HepG2 (cell line): ENCODE results near the gene HNRNPH2. TPM values are rescaled to one million over a fixed set of nuclear protein-coding genes. Genes with fewer than 3 reads are reported as not detected.

Experiments used
- ATF7 ChIP-seq, 2 experiments: fragments of 450-650 bp in 1 of 2; sonication (generic) in 1 of 2; formaldehyde crosslinking in 1 of 2; IDR thresholded peaks; 2 replicates each; pipeline versions ENCODE4 v1.4.0 to v1.6.1; 2016 to 2020; ENCODE audit warnings: antibody characterized with exemption in 1 of 2, mild to moderate bottlenecking in 1 of 2, missing genetic modification reagents in 1 of 2
- MED8 ChIP-seq: sonication (generic); formaldehyde crosslinking; IDR thresholded peaks from 2 replicates; pipeline ENCODE4 v1.8.1; 2023; ENCODE audit warnings: mild to moderate bottlenecking, missing genetic modification reagents; ENCODE audit not compliant: insufficient replicate concordance
- PLRG1 ChIP-seq: fragments of 450-650 bp; conservative IDR thresholded peaks from 2 replicates; pipeline ENCODE4 v1.6.1; 2016
- RBFOX2 ChIP-seq: fragments of 200-400 bp; formaldehyde crosslinking; IDR thresholded peaks from 2 replicates; pipeline ENCODE4 v1.6.1; 2017; ENCODE audit warnings: low read depth, mild to moderate bottlenecking, low read length
- SIX1 ChIP-seq: sonication (generic); formaldehyde crosslinking; IDR thresholded peaks from 2 replicates; pipeline ENCODE4 v1.4.0; 2020; ENCODE audit warnings: missing genetic modification reagents, borderline replicate concordance
- TCF12 ChIP-seq, 2 experiments: fragments of 450-650 bp in 1 of 2; sonication (generic) in 1 of 2; formaldehyde crosslinking in 1 of 2; IDR thresholded peaks; 2 replicates each; pipeline versions ENCODE4 v1.6.1 to v1.8.0; 2017 to 2022; ENCODE audit warnings: antibody characterized with exemption in 1 of 2, mild to moderate bottlenecking in 1 of 2, missing genetic modification reagents in 1 of 2, moderate library complexity in 1 of 2
- ZNF207 ChIP-seq: fragments of 450-650 bp; IDR thresholded peaks from 2 replicates; pipeline ENCODE4 v1.6.1; 2016; ENCODE audit warnings: antibody characterized with exemption, borderline replicate concordance
- ZNF563 ChIP-seq: sonication (generic); formaldehyde crosslinking; IDR thresholded peaks from 2 replicates; pipeline ENCODE4 v1.8.0; 2022; ENCODE audit warnings: mild to moderate bottlenecking, moderate library complexity, missing genetic modification reagents
- ZNF607 ChIP-seq: sonication (generic); formaldehyde crosslinking; IDR thresholded peaks from 2 replicates; pipeline ENCODE4 v1.5.1; 2020; ENCODE audit warnings: missing genetic modification reagents, mild to moderate bottlenecking, borderline replicate concordance
- ZNF660 ChIP-seq: sonication (generic); formaldehyde crosslinking; IDR thresholded peaks from 2 replicates; pipeline ENCODE4 v1.5.1; 2020; ENCODE audit warnings: mild to moderate bottlenecking, low read depth, missing genetic modification reagents, borderline replicate concordance
- ZSCAN20 ChIP-seq: sonication (generic); formaldehyde crosslinking; IDR thresholded peaks from 2 replicates; pipeline ENCODE4 v1.4.0; 2020; ENCODE audit warnings: missing genetic modification reagents, mild to moderate bottlenecking, borderline replicate concordance
- ZSCAN30 ChIP-seq: sonication (generic); formaldehyde crosslinking; IDR thresholded peaks from 2 replicates; pipeline ENCODE4 v1.5.0; 2020; ENCODE audit warnings: mild to moderate bottlenecking, missing genetic modification reagents
- polyA plus RNA-seq, 8 experiments: library from polyadenylated mRNA; depleted of rRNA in 3 of 8; stranded (reverse) in 7 of 8; unstranded in 1 of 8; fragments of >200 nt; fragmentation: Illumina TruSeq in 4 of 8; extraction: Trizol in 4 of 8; gene quantifications; 2 replicates each; pipeline versions ENCODE4 v1.2.1 to v1.2.3, GENCODE V29; 2011 to 2016; ENCODE audit warnings: low read depth in 4 of 8, missing spikeins in 1 of 8, mixed read lengths in 1 of 8; ENCODE audit not compliant: insufficient read depth in 1 of 8
- total RNA-seq, 5 experiments: library from RNA; depleted of rRNA; stranded (reverse); fragments of >200 nt; fragmentation: Illumina TruSeq; extraction: Trizol; gene quantifications; 2 replicates each; pipeline ENCODE4 v1.2.3, GENCODE V29; 2016; ENCODE audit warnings: low read depth in 1 of 5
- TF ChIP-seq, protein P1 (sequence below): sonication (generic); formaldehyde crosslinking; IDR thresholded peaks from 2 replicates; pipeline ENCODE4 v1.4.0; 2020; ENCODE audit warnings: missing genetic modification reagents
- TF ChIP-seq, protein P2 (sequence below): IDR thresholded peaks from 2 replicates; pipeline ENCODE4 v1.6.1; 2016; ENCODE audit warnings: low read depth
- TF ChIP-seq, protein P3 (sequence below): sonication (generic); formaldehyde crosslinking; IDR thresholded peaks from 2 replicates; pipeline ENCODE4 v1.8.1; 2022; ENCODE audit warnings: mild to moderate bottlenecking, missing genetic modification reagents
- TF ChIP-seq, protein P4 (sequence below): sonication (generic); formaldehyde crosslinking; IDR thresholded peaks from 2 replicates; pipeline ENCODE4 v1.5.0; 2020; ENCODE audit warnings: mild to moderate bottlenecking, missing genetic modification reagents
- TF ChIP-seq, protein P5 (sequence below): sonication (generic); formaldehyde crosslinking; IDR thresholded peaks from 2 replicates; pipeline ENCODE4 v1.5.0; 2020; ENCODE audit warnings: missing genetic modification reagents
- TF ChIP-seq, protein P6 (sequence below): sonication (generic); formaldehyde crosslinking; IDR thresholded peaks from 2 replicates; pipeline ENCODE4 v1.4.0; 2020; ENCODE audit warnings: missing genetic modification reagents

Gene HNRNPH2
- total and polyA plus RNA-seq, 2 of the 13 experiments (the other 11 are each of a cell fraction or from before 2014, with no cell fraction given) = 23.8 to 56.9 TPM

DNA sequence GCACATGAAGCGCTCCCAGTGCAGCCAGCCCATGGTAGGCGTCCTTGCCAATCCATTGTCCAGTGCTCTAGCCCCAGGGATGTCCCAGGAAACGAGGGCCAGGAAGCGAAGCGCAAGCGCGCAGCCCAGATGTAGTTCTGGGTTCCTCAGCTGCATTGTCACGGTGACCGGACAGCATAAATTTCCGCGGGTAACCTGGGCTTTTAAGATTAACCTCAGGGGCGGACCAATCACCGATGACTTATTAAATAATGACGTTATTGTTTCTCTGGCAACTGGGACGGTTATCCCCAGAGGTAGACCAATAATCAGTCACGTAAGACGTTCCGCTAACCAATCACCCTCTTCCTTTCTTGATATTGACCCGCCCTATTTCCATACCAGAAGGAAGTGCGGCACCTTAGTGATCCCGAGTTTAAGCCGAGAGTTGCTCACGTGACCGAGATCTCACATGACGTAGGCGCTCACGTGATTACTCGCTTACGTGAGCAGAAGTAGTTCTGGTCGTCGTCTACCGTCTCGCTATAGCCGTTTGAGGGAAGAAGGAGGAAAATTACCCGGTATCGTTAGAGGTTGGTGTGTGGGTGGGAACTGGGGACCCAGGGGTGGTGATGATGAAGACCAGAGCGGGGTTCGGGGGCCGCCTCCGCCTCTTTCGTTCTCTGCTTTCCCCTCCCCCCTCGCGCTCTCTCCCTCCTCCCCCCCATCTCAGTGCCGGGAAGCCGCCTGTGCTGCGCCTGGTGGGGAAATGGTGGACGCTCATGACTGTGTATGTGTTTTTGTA lies at the start of gene HNRNPH2, which contains the start of gene GLA (continued):
- peak; percentile 88 for TF ChIP-seq ATF7 (IDR thresholded peaks at IDR 0.05)
- TF ChIP-seq ATF7 (CRISPR knock-in tag; IDR thresholded peaks at IDR 0.05) = 0 out of 2 replicates have a peak, but pooled peaks have one; percentile 34
- TF ChIP-seq, protein P1, sequence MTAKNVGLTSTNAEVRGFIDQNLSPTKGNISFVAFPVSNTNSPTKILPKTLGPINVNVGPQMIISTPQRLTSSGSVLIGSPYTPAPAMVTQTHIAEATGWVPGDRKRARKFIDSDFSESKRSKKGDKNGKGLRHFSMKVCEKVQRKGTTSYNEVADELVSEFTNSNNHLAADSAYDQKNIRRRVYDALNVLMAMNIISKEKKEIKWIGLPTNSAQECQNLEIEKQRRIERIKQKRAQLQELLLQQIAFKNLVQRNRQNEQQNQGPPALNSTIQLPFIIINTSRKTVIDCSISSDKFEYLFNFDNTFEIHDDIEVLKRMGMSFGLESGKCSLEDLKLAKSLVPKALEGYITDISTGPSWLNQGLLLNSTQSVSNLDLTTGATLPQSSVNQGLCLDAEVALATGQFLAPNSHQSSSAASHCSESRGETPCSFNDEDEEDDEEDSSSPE (CRISPR knock-in tag) = no peak; the same call in 1 of the 2 replicates
- no peak for TF ChIP-seq ZNF660 (CRISPR knock-in tag)
- TF ChIP-seq, protein P2, sequence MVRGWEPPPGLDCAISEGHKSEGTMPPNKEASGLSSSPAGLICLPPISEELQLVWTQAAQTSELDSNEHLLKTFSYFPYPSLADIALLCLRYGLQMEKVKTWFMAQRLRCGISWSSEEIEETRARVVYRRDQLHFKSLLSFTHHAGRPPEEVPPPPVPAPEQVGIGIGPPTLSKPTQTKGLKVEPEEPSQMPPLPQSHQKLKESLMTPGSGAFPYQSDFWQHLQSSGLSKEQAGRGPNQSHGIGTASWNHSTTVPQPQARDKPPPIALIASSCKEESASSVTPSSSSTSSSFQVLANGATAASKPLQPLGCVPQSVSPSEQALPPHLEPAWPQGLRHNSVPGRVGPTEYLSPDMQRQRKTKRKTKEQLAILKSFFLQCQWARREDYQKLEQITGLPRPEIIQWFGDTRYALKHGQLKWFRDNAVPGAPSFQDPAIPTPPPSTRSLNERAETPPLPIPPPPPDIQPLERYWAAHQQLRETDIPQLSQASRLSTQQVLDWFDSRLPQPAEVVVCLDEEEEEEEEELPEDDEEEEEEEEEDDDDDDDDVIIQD (CRISPR knock-in tag) = no peak; the same call in 1 of the 2 replicates
- TF ChIP-seq, protein P3, sequence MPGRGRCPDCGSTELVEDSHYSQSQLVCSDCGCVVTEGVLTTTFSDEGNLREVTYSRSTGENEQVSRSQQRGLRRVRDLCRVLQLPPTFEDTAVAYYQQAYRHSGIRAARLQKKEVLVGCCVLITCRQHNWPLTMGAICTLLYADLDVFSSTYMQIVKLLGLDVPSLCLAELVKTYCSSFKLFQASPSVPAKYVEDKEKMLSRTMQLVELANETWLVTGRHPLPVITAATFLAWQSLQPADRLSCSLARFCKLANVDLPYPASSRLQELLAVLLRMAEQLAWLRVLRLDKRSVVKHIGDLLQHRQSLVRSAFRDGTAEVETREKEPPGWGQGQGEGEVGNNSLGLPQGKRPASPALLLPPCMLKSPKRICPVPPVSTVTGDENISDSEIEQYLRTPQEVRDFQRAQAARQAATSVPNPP = no peak
- TF ChIP-seq, protein P4, sequence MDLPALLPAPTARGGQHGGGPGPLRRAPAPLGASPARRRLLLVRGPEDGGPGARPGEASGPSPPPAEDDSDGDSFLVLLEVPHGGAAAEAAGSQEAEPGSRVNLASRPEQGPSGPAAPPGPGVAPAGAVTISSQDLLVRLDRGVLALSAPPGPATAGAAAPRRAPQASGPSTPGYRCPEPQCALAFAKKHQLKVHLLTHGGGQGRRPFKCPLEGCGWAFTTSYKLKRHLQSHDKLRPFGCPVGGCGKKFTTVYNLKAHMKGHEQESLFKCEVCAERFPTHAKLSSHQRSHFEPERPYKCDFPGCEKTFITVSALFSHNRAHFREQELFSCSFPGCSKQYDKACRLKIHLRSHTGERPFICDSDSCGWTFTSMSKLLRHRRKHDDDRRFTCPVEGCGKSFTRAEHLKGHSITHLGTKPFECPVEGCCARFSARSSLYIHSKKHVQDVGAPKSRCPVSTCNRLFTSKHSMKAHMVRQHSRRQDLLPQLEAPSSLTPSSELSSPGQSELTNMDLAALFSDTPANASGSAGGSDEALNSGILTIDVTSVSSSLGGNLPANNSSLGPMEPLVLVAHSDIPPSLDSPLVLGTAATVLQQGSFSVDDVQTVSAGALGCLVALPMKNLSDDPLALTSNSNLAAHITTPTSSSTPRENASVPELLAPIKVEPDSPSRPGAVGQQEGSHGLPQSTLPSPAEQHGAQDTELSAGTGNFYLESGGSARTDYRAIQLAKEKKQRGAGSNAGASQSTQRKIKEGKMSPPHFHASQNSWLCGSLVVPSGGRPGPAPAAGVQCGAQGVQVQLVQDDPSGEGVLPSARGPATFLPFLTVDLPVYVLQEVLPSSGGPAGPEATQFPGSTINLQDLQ (CRISPR knock-in tag) = no peak
- no peak for TF ChIP-seq ZSCAN20
- TF ChIP-seq, protein P5, sequence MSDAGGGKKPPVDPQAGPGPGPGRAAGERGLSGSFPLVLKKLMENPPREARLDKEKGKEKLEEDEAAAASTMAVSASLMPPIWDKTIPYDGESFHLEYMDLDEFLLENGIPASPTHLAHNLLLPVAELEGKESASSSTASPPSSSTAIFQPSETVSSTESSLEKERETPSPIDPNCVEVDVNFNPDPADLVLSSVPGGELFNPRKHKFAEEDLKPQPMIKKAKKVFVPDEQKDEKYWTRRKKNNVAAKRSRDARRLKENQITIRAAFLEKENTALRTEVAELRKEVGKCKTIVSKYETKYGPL = no peak
- TF ChIP-seq, protein P6, sequence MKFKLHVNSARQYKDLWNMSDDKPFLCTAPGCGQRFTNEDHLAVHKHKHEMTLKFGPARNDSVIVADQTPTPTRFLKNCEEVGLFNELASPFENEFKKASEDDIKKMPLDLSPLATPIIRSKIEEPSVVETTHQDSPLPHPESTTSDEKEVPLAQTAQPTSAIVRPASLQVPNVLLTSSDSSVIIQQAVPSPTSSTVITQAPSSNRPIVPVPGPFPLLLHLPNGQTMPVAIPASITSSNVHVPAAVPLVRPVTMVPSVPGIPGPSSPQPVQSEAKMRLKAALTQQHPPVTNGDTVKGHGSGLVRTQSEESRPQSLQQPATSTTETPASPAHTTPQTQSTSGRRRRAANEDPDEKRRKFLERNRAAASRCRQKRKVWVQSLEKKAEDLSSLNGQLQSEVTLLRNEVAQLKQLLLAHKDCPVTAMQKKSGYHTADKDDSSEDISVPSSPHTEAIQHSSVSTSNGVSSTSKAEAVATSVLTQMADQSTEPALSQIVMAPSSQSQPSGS (CRISPR knock-in tag) = no peak; the same call in 1 of the 2 replicates
- no peak for TF ChIP-seq MED8 (CRISPR knock-in tag)
- TF ChIP-seq ZNF607 (CRISPR knock-in tag) = no peak
- TF ChIP-seq PLRG1 = no peak
- TF ChIP-seq ZNF563 = no peak
- TF ChIP-seq TCF12 (IDR thresholded peaks at IDR 0.05) = no peak
- no peak for TF ChIP-seq TCF12 (CRISPR knock-in tag; IDR thresholded peaks at IDR 0.05)
- TF ChIP-seq SIX1 (CRISPR knock-in tag) = no peak
- TF ChIP-seq ZNF207 = no peak
- no peak for TF ChIP-seq ZSCAN30 (CRISPR knock-in tag)
- TF ChIP-seq RBFOX2 = peak; percentile 44
